Prostate gland (tissue), 2 donors: ENCODE results near the gene VDR.

Experiments used
- CTCF ChIP-seq, 4 experiments: fragments of 200-600 bp in 2 of 4; fragments of 450-650 bp in 2 of 4; sonication (generic) in 2 of 4; IDR thresholded peaks; 1 replicate in 3 of 4; 2 replicates in 1 of 4; pipeline ENCODE4 v1.5.1; 2016 to 2019; ENCODE audit warnings: antibody characterized with exemption in 4 of 4, mild to moderate bottlenecking in 2 of 4, moderate library complexity in 2 of 4
- POLR2AphosphoS5 ChIP-seq: sonication (generic); formaldehyde crosslinking; IDR thresholded peaks from one replicate; pipeline ENCODE4 v1.6.1; 2017; ENCODE audit warnings: antibody characterized with exemption

DNA sequence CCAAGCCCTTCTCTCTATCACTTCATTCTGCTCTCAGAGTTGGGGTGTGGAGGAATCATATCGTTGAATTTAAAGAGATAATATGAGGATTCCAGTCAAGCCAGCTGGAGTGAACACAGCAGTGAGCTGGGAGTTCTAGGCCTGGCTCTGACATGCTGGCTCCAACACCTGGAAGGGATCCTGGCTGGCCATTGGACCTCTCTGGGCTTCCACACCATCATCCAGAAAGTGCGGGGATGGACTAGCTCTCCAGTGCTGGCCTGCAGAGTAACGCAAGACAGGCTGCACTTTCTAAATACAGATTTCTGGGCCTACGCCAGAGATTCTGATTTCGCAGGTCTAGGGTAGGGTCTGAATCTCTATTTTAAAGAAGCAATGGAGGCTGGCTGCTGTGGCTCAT is 50.3 kb downstream of the VDR start:
- TF ChIP-seq CTCF (IDR thresholded peaks at IDR 0.05), result no peak
- no peak for TF ChIP-seq POLR2AphosphoS5
